Muscle layer of duodenum (tissue), 2 donors: ENCODE results near the gene LGALSL.
"Not testable (repeated sequence)": the region's sequence is repeated elsewhere in the genome, so short reads cannot be mapped to it uniquely, and the experiment has no call there.

Experiments used
- H3K27ac ChIP-seq: one replicate; pipeline ENCODE4 v1.7.0; 2013; ENCODE audit warnings: mild to moderate bottlenecking, low read length
- H3K27me3 ChIP-seq: one replicate; pipeline ENCODE4 v1.7.0; 2013; ENCODE audit warnings: low read depth, mild to moderate bottlenecking, control low read depth, low read length
- H3K36me3 ChIP-seq, 2 donors: one replicate each; pipeline ENCODE4 v1.7.0; 2013; ENCODE audit warnings: low read length in 2 of 2, control low read depth in 1 of 2, mild to moderate bottlenecking in 1 of 2; ENCODE audit not compliant: insufficient read depth in 2 of 2, control insufficient read depth in 1 of 2
- H3K4me1 ChIP-seq, 2 donors: one replicate each; pipeline ENCODE4 v1.7.0; 2013; ENCODE audit warnings: low read length in 2 of 2, mild to moderate bottlenecking in 2 of 2, control low read depth in 1 of 2, moderate library complexity in 1 of 2; ENCODE audit not compliant: insufficient read depth in 2 of 2, control insufficient read depth in 1 of 2
- H3K4me3 ChIP-seq, 2 donors: one replicate each; pipeline ENCODE4 v1.7.0; 2013; ENCODE audit warnings: low read length in 2 of 2, low read depth in 1 of 2, mild to moderate bottlenecking in 1 of 2
- H3K9me3 ChIP-seq, 2 donors: one replicate each; pipeline ENCODE4 v1.7.0; 2013; ENCODE audit warnings: low read length in 2 of 2, control low read depth in 1 of 2, mild to moderate bottlenecking in 1 of 2; ENCODE audit not compliant: control insufficient read depth in 1 of 2
- donor health status: healthy.

LGALSL gene

DNA sequence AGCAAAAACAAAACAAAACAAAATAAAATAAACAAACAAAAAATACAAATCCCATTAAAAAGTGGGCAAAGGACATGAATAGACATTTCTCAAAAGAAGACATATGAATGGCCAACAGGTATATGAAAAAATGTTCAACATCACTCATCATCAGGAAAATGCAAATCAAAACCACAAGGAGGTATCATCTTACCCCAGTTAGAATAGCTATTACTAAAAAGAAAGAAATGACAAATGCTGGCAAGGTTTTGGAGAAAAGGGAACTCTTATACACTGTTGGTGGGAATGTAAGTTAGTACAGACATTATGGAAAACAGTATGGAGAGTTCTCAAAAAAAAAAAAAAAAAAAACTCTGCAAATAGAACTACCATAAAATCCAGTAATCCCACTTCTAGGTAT is 8.0 kb upstream of the LGALSL start:
- not testable (repeated sequence) for H3K4me3 ChIP-seq, H3K36me3 ChIP-seq, H3K4me1 ChIP-seq, H3K9me3 ChIP-seq, H3K27me3 ChIP-seq, H3K27ac ChIP-seq

GRCh38 chr2:64447317-64448040 is 6.5 kb upstream of the LGALSL start:
- no peaks in the 10 kb centered on the region for H3K27me3 ChIP-seq
- H3K36me3 ChIP-seq = no peaks in the 10 kb centered on the region
- H3K27ac ChIP-seq = no peak overlapping the region
- no peaks in the 10 kb centered on the region for H3K9me3 ChIP-seq
- no peak overlapping the region for H3K4me3 ChIP-seq
- no peaks in the 10 kb centered on the region for H3K4me1 ChIP-seq

GRCh38 chr2:64448041-64448426 is 5.9 kb upstream of the LGALSL start:
- H3K4me3 ChIP-seq = no peak overlapping the region
- H3K9me3 ChIP-seq = no peaks in the 10 kb centered on the region
- no peak overlapping the region for H3K27ac ChIP-seq
- H3K27me3 ChIP-seq = no peaks in the 10 kb centered on the region
- peaks cover 0 to under 1% of the 10 kb centered on the region in 2 donors for H3K4me1 ChIP-seq
- H3K36me3 ChIP-seq = no peaks in the 10 kb centered on the region

DNA sequence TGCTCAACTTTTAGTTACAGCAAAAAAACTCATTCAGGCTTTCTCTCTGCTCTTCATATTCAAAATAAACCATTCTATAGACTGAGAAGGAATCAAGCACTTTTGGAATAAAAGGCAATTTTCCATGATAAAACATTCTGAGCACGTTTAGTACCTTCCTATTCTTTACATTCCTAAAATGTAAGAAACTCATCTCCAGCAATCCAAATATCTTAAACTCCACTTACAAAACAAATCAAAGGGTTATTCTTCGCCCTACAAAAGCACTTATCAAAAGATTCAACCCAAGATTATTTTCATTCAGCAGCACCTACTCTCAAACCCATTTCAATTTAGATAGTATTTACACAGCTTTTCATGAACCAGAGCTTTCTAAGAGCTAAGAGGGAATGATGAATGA is 2.9 kb upstream of the LGALSL start:
- H3K9me3 ChIP-seq = no peaks in the 10 kb centered on the region
- no peaks in the 10 kb centered on the region for H3K36me3 ChIP-seq
- H3K4me3 ChIP-seq = no peak overlapping the region
- H3K27me3 ChIP-seq = no peaks in the 10 kb centered on the region
- no peak overlapping the region for H3K27ac ChIP-seq
- H3K4me1 ChIP-seq = peaks cover 4 to 12% of the 10 kb centered on the region in 2 donors

DNA sequence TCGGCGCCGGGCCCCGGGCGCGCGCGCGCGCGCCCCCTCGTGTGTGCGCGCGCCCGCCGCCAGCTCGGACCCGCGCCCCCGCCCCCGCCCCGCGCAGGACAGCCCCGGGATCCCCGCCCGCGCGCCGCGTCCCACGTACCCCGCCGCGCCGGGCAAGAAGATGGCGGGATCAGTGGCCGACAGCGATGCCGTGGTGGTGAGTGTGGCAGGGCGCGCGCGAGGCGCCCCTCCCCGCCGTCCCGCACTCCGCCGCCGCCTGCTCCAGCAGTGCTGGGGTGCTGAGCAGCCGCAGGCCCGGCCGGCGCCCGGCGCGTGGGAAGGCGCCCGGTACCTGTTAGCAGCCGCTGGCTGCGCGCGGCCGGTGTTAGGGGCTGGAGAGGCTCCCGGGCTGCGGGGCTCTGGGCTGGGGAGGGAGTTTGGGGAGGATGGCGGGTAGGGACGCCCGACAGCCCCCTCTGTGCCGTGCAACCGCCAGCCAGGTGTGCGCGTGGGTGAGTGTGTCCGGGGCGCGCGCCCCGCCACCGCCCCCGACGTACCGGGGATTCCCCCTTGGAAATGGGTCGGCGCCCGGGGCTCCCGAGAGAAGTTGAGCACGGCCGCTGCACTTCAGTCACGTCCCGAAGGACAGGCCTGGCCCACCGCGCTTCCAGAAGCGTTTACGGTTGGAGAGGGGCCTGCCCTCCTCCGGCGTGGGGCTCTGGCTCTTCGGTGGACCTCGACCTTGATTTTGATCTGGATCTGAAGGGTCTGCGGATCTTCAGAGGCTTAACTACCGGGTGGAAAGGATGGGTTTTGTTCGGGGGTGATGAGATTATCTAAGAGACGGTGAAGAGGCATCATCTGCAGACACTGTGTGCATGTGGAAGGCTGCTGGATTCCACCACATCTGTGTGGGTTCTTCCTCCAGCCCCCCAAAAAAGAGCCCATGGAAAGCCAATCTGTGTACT is 697 bp downstream of the LGALSL start:
- Histone ChIP-seq H3K27me3 (no peaks in the 10 kb centered on the region), H3K4me1 (peaks cover 4 to 12% of the 10 kb centered on the region in 2 donors), H3K36me3 (peaks cover 19 to 26% of the 10 kb centered on the region in 2 donors), H3K4me3 (peak overlapping the region; percentile 69 to 86), H3K9me3 (no peaks in the 10 kb centered on the region), H3K27ac (no peak overlapping the region)

DNA sequence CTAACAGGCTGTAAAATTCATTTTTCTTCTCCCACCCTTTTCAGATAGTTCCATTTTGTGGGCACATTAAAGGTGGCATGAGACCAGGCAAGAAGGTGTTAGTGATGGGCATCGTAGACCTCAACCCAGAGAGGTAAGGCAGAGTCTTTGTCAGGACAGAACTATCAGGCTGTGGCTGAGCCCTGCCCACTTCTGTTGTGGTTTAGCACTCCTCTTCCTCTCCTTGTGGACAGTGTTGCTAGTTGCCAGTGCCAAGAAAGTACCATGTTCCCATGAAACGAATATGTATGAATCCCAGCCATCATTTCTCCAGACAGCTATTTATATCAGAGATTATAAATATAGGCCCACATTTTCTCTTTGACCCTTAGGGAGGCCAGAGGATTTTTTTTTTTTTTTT is 1.6 kb downstream of the LGALSL start:
- Histone ChIP-seq H3K27me3 (no peaks in the 10 kb centered on the region), H3K4me1 (peaks cover 4 to 12% of the 10 kb centered on the region in 2 donors), H3K9me3 (no peaks in the 10 kb centered on the region), H3K27ac (no peak overlapping the region), H3K36me3 (peaks cover 28% of the 10 kb centered on the region in 2 donors), H3K4me3 (peak overlapping the region; percentile 69 to 86)

DNA sequence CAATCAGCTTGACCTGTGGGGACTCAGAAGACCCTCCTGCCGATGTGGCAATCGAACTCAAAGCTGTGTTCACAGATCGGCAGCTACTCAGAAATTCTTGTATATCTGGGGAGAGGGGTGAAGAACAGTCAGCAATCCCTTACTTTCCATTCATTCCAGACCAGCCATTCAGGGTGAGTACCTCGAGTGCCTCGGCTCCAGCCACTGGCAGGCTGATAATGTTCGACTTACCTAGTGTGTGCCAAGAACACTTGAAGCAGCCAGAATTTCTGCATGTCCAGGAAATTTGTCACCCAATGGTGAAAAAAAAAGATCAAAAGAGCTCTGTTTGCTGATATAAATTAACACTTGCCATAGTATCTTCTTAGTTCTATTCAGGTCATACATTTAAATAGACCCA is 2.3 kb downstream of the LGALSL start:
- no peak overlapping the region for H3K27ac ChIP-seq
- no peak overlapping the region for H3K4me3 ChIP-seq
- peaks cover 28% of the 10 kb centered on the region in 2 donors for H3K36me3 ChIP-seq
- H3K27me3 ChIP-seq = no peaks in the 10 kb centered on the region
- no peaks in the 10 kb centered on the region for H3K9me3 ChIP-seq
- peaks cover 4 to 12% of the 10 kb centered on the region in 2 donors for H3K4me1 ChIP-seq

DNA sequence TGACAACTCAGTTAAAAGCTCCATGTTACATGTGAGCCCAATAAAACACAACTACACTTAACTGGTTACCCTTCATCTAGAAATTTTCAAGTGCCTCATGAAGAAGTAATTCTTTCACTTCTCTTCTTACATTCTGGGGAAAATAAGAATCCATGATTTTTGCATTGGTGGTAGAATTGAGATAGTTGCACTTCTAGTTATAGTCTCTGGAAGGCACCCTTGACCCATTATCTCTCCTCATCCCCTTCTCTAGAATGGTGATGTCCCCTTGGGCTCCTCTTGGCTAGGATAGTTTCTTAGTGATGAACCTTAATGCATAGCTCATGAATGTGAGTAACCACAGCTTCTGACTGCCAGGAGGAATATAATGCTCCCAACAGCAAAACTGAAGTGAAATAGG is 3.6 kb downstream of the LGALSL start:
- Histone ChIP-seq H3K27me3 (no peaks in the 10 kb centered on the region), H3K9me3 (no peaks in the 10 kb centered on the region), H3K4me3 (no peak overlapping the region), H3K4me1 (peaks cover 4 to 12% of the 10 kb centered on the region in 2 donors), H3K36me3 (peaks cover 28% of the 10 kb centered on the region in 2 donors), H3K27ac (no peak overlapping the region)

GRCh38 chr2:64459575-64459974 is 5.6 kb downstream of the LGALSL start:
- Histone ChIP-seq H3K27me3 (no peaks in the 10 kb centered on the region), H3K27ac (no peak overlapping the region), H3K4me1 (peaks cover 0 to 7% of the 10 kb centered on the region in 2 donors), H3K9me3 (no peaks in the 10 kb centered on the region), H3K4me3 (no peak overlapping the region), H3K36me3 (peaks cover 28% of the 10 kb centered on the region in 2 donors)

DNA sequence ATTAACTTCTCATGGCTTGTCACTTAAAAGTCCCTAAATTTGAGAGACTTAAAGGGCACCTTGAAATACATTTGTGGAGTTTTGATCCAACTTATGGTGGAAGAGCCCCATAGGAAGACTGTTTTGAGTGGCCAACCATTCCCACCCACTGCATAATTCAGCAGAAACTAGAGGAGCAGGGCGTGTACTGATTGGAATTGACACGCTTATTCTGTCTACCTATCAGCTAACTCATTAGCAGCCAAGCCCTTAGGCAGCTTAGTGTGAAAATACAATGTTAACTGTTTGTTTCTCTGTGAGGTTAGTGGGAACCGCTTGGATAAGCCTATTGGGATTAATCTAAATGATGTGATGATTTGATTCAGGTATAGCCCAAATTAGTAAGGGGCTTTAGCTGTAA is 6.4 kb downstream of the LGALSL start:
- Histone ChIP-seq H3K27ac (no peak overlapping the region), H3K4me3 (no peak overlapping the region), H3K27me3 (no peaks in the 10 kb centered on the region), H3K9me3 (no peaks in the 10 kb centered on the region), H3K4me1 (peaks cover 0 to 3% of the 10 kb centered on the region in 2 donors), H3K36me3 (peaks cover 28% of the 10 kb centered on the region in 2 donors)

GRCh38 chr2:64461271-64462058 is 7.5 kb downstream of the LGALSL start:
- Histone ChIP-seq H3K9me3 (no peaks in the 10 kb centered on the region), H3K27ac (no peak overlapping the region), H3K27me3 (no peaks in the 10 kb centered on the region), H3K36me3 (peaks cover 24 to 28% of the 10 kb centered on the region in 2 donors), H3K4me1 (no peaks in the 10 kb centered on the region), H3K4me3 (no peak overlapping the region)
